ENCODE data around the gene YWHAE. TPM values are rescaled to one million over a fixed set of nuclear protein-coding genes. Genes with fewer than 3 reads are reported as not detected.

Gene YWHAE
- total and polyA plus RNA-seq, 2 of the 4 experiments (the other 2 are of a cell fraction): 358 to 774 TPM

GRCh38 chr17:1423456-1424135 lies 23.6 kb upstream of the YWHAE start:
- ATAC-seq (ENCODE audit: low read depth): no peak
- H3K27ac ChIP-seq (ENCODE audit: insufficient read depth, low read length): peak overlapping the region; percentile 26; the same call in 1 of the 2 replicates
- intact Hi-C loops (cut with micrococcal nuclease): no loop called here
- no peak for TF ChIP-seq USF2 (IDR thresholded peaks at IDR 0.05; ENCODE audit: low read depth, low read length)
- TF ChIP-seq CEBPB (IDR thresholded peaks at IDR 0.05; ENCODE audit: low read depth, low read length): no peak
- TF ChIP-seq CHD1 (IDR thresholded peaks at IDR 0.05; ENCODE audit: low read depth, low read length): no peak
- TF ChIP-seq RFX5 (IDR thresholded peaks at IDR 0.05; ENCODE audit: low read depth, low read length): no peak
- no peak for TF ChIP-seq RAD21 (IDR thresholded peaks at IDR 0.05; ENCODE audit: low read length)
- no peak for TF ChIP-seq MAZ (IDR thresholded peaks at IDR 0.05; ENCODE audit: borderline replicate concordance, low read depth, low read length)
- no peak for TF ChIP-seq ELK1 (IDR thresholded peaks at IDR 0.05; ENCODE audit: borderline replicate concordance, low read depth, low read length)
- no peak for TF ChIP-seq BHLHE40 (IDR thresholded peaks at IDR 0.05; ENCODE audit: low read depth, low read length)
- no peak for TF ChIP-seq CTCF (conservative IDR thresholded peaks at IDR 0.05; ENCODE audit: low read depth, low read length)
- no peak for TF ChIP-seq RCOR1 (IDR thresholded peaks at IDR 0.05; ENCODE audit: insufficient replicate concordance, low read length)
- TF ChIP-seq SMC3 (IDR thresholded peaks at IDR 0.05; ENCODE audit: low read depth, low read length): no peak
- TF ChIP-seq MAFK (IDR thresholded peaks at IDR 0.05; ENCODE audit: low read depth, low read length): no peak
- no peak for TF ChIP-seq NFE2L2 (IDR thresholded peaks at IDR 0.05; ENCODE audit: low read depth, low read length)
- TF ChIP-seq POLR2A (IDR thresholded peaks at IDR 0.05; ENCODE audit: low read depth, low read length): no peak
- no peak for TF ChIP-seq FOS (IDR thresholded peaks at IDR 0.05; ENCODE audit: low read depth, low read length)

More at GRCh38 chr17:1423456-1424135, 23.6 kb upstream of the YWHAE start:
- H3K79me1 ChIP-seq (ENCODE audit: low read depth in 1 of 2, low read length in 2 of 2): peaks cover 17 to 59% of the 10 kb centered on the region in 2 experiments
- no peaks in the 10 kb centered on the region for H3K9me3 ChIP-seq (ENCODE audit: control insufficient read depth, insufficient read depth, low read length)
- POLR2A ChIA-PET (ENCODE audit: unreplicated experiment): interaction anchor here (0.6 kb wide), 1 partner anchor 14 kb away, joined by 4 read pairs; no protein-coding TSS in a partner anchor
- H3K4me2 ChIP-seq (ENCODE audit: low read depth, low read length): peak overlapping the region; percentile 56
- peak overlapping the region; percentile 29; the same call in 1 of the 2 replicates for H4K91ac ChIP-seq (ENCODE audit: insufficient read depth, low read depth, low read length)
- BruUV-seq (replicated peaks): no TSS peak
- dilution Hi-C loops (cut with HindIII; ENCODE audit: low sequenced_read_pairs, unreplicated experiment) (no loop called here), in situ Hi-C loops (cut with MboI; ENCODE audit: low sequenced_read_pairs) (no loop called here)
- H3K4me3 ChIP-seq (ENCODE audit: insufficient read depth, low read depth, low read length): no peak overlapping the region
- H4K8ac ChIP-seq (ENCODE audit: low read depth in 2 of 2, low read length in 2 of 2): no peak overlapping the region
- WGBS, 2 experiments (ENCODE audit: extremely low coverage in 2 of 2, insufficient read length in 1 of 2): 94% methylated on average over 3 of the region's 10 CpGs; no CpG with 5 or more reads in 1 of the 2 experiments
- 0 out of 2 replicates have a peak overlapping the region, but pooled peaks have one; percentile 5 for H2BK120ac ChIP-seq (ENCODE audit: low read depth, low read length)
- peaks cover 15% of the 10 kb centered on the region for H3K4me1 ChIP-seq (ENCODE audit: control insufficient read depth, insufficient read depth, low read length)
- H4K20me1 ChIP-seq (ENCODE audit: insufficient read depth, low read length): peaks cover 58% of the 10 kb centered on the region
- peak overlapping the region; percentile 58 for H2BK5ac ChIP-seq (ENCODE audit: low read depth, low read length, poor library complexity, severe bottlenecking)
- H2BK20ac ChIP-seq (ENCODE audit: low read depth, low read length): no peak overlapping the region
- peak overlapping the region; percentile 76 for H2AK5ac ChIP-seq (ENCODE audit: low read depth, low read length)
- H2AFZ ChIP-seq (replicated peaks; ENCODE audit: low read length, poor library complexity): peak overlapping the region; percentile 17
- no peaks in the 10 kb centered on the region for H3K27me3 ChIP-seq (ENCODE audit: control insufficient read depth, insufficient read depth, low read length)
- 0 out of 3 replicates have a peak overlapping the region, but pooled peaks have one; percentile 16 for H2BK15ac ChIP-seq (ENCODE audit: low read depth, low read length)
- peak overlapping the region; percentile 10 for H2AK9ac ChIP-seq (replicated peaks; ENCODE audit: low read depth, low read length, poor library complexity)
- peak overlapping the region; percentile 48 for H3K23ac ChIP-seq (ENCODE audit: low read depth, low read length)
- H3K36me3 ChIP-seq (ENCODE audit: control insufficient read depth, insufficient read depth, low read length): peaks cover 21% of the 10 kb centered on the region
- peak overlapping the region; percentile 56 for H3K4ac ChIP-seq (ENCODE audit: low read depth, low read length)
- DNase-seq: no peak
- H3K9me1 ChIP-seq (ENCODE audit: insufficient read depth, low read length): peaks cover 24% of the 10 kb centered on the region
- peak overlapping the region; percentile 58 for H3K14ac ChIP-seq (replicated peaks; ENCODE audit: low read depth, low read length)
- CTCF ChIA-PET: interaction anchor here (0.6 to 1.4 kb wide), 2 partner anchors 56 to 62 kb away, joined by 3 read pairs; no protein-coding TSS in a partner anchor
- 0 out of 2 replicates have a peak overlapping the region, but pooled peaks have one; percentile 29 for H3K18ac ChIP-seq (ENCODE audit: low read depth, low read length)
- H3K9ac ChIP-seq (ENCODE audit: low read depth, low read length): peak overlapping the region; percentile 20; the same call in 1 of the 2 replicates
- no peak overlapping the region for H3K56ac ChIP-seq (ENCODE audit: extremely low read depth, insufficient read depth, low read length)
- H4K5ac ChIP-seq (ENCODE audit: low read depth, low read length): no peak overlapping the region
